ENCODE data around the gene MAP3K2. TPM values are rescaled to one million over a fixed set of nuclear protein-coding genes. Genes with fewer than 3 reads are reported as not detected.

The MAP3K2 gene
- total and polyA plus RNA-seq, 2 donors (not counting 3 experiments of a cell fraction or from before 2014, with no cell fraction given) = 3.4 to 25.7 TPM

- TF ChIP-seq JUN (IDR thresholded peaks at IDR 0.05; ENCODE audit: borderline replicate concordance, insufficient read depth, insufficient read length, low read depth) (no peak), POLR2AphosphoS5 (IDR thresholded peaks at IDR 0.05; ENCODE audit: insufficient read depth, low read depth, low read length) (no peak), POLR2A (IDR thresholded peaks at IDR 0.05; ENCODE audit: low read depth, low read length) (no peak), EZH2 (IDR thresholded peaks at IDR 0.05; ENCODE audit: borderline replicate concordance, low read depth, low read length, severe bottlenecking) (no peak), CTCF (IDR thresholded peaks at IDR 0.05; ENCODE audit: extremely low read depth in 1 of 2, insufficient read depth in 1 of 2, low read depth in 1 of 2, low read length in 2 of 2) (no peak), FOS (IDR thresholded peaks at IDR 0.05; ENCODE audit: borderline replicate concordance, insufficient read depth, low read length) (no peak)
- Histone ChIP-seq H3K9me1 (replicated peaks; ENCODE audit: control insufficient read depth, extremely low read depth, insufficient read depth, low read length) (no peaks in the 10 kb centered on the region), H3K79me2 (ENCODE audit: control insufficient read depth, insufficient read depth, low read length) (no peaks in the 10 kb centered on the region), H3K9ac (replicated peaks; ENCODE audit: extremely low read depth, insufficient read depth, low read length) (no peak overlapping the region), H4K20me1 (replicated peaks; ENCODE audit: control insufficient read depth, extremely low read depth, insufficient read depth, low read length) (no peaks in the 10 kb centered on the region), H3K4me1 (ENCODE audit: control insufficient read depth, extremely low read depth, insufficient read depth, low read length) (peaks cover under 1% of the 10 kb centered on the region), H3K4me2 (ENCODE audit: insufficient read depth, low read length) (no peak overlapping the region), H3K9me3 (replicated peaks; ENCODE audit: control insufficient read depth, insufficient read depth, low read length) (no peaks in the 10 kb centered on the region), H3K27ac (ENCODE audit: insufficient read depth, low read depth, low read length) (no peak overlapping the region), H2AFZ (ENCODE audit: low read depth, low read length) (no peak overlapping the region), H3K36me3 (ENCODE audit: control insufficient read depth in 2 of 2, extremely low read depth in 1 of 2, insufficient read depth in 2 of 2, low read length in 2 of 2) (no peaks in the 10 kb centered on the region), H3K4me3 (replicated peaks in 1 of 3; ENCODE audit: insufficient read depth in 1 of 3, low read depth in 1 of 3, low read length in 3 of 3) (no peak overlapping the region), H3K27me3 (ENCODE audit: control insufficient read depth in 2 of 2, insufficient read depth in 2 of 2, low read length in 2 of 2) (no peaks in the 10 kb centered on the region)
- FAIRE-seq (no peak), DNase-seq (ENCODE audit: low read depth, low spot score) (no peak)
- intact Hi-C loops (cut with micrococcal nuclease) (no loop called here), dilution Hi-C loops (cut with MboI; ENCODE audit: extremely low pct_ligation_motif_present, low sequenced_read_pairs) (no loop called here)
- BruUV-seq (replicated peaks) = no TSS peak
- CTCF ChIA-PET = interaction anchor here (3.1 kb wide), 1 partner anchor 13 kb away, joined by 15 read pairs; no protein-coding TSS in a partner anchor
- POLR2A ChIA-PET = no interaction called here
Observed at GRCh38 chr2:127428815-127429109, 41.0 kb upstream of the MAP3K2 start.
